ENCODE data around the gene OTP.

DNA sequence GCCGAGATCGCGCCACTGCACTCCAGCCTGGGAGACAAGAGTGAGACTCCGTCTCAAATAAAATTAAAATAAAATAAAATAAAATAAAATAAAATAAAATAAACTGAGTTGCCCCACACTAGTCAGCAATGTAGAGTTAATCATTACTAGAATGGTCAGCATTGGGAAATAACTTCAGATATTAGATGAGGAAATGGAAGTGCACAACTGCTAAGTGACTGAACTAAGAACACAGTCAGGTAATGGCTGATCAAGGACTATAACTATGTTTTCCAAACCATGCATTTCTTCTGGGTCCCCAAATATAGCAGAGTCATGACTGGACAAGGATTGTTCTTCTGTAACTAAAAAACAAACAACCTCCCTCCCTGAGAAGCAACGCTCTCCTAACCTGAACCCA is 17.1 kb downstream of the OTP start:
- no peak for TF ChIP-seq POLR2A (IDR thresholded peaks at IDR 0.05)
- TF ChIP-seq, protein P1, sequence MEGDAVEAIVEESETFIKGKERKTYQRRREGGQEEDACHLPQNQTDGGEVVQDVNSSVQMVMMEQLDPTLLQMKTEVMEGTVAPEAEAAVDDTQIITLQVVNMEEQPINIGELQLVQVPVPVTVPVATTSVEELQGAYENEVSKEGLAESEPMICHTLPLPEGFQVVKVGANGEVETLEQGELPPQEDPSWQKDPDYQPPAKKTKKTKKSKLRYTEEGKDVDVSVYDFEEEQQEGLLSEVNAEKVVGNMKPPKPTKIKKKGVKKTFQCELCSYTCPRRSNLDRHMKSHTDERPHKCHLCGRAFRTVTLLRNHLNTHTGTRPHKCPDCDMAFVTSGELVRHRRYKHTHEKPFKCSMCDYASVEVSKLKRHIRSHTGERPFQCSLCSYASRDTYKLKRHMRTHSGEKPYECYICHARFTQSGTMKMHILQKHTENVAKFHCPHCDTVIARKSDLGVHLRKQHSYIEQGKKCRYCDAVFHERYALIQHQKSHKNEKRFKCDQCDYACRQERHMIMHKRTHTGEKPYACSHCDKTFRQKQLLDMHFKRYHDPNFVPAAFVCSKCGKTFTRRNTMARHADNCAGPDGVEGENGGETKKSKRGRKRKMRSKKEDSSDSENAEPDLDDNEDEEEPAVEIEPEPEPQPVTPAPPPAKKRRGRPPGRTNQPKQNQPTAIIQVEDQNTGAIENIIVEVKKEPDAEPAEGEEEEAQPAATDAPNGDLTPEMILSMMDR (IDR thresholded peaks at IDR 0.05), result no peak
